Neuron (in vitro differentiated cells): ENCODE measurements around the gene SMCO1.
"Not testable (repeated sequence)": the region's sequence is repeated elsewhere in the genome, so short reads cannot be mapped to it uniquely, and the experiment has no call there.

Experiments
- H2AFZ ChIP-seq: one replicate; pipeline ENCODE4 v1.6.1; 2013; ENCODE audit warnings: low read depth, mild to moderate bottlenecking, inconsistent platforms, low read length, moderate library complexity
- H3K27me3 ChIP-seq: one replicate; pipeline ENCODE4 v1.6.1; 2013; ENCODE audit warnings: low read length; ENCODE audit not compliant: insufficient read depth
- H3K36me3 ChIP-seq: one replicate; pipeline ENCODE4 v1.6.1; 2013; ENCODE audit warnings: low read length; ENCODE audit not compliant: insufficient read depth
- H3K4me1 ChIP-seq: one replicate; pipeline ENCODE4 v1.6.1; 2013; ENCODE audit warnings: low read length; ENCODE audit not compliant: insufficient read depth
- H3K4me3 ChIP-seq: 2 replicates; pipeline ENCODE4 v1.5.1; 2013; ENCODE audit warnings: mild to moderate bottlenecking, low read length, moderate library complexity
- H3K9me3 ChIP-seq: one replicate; pipeline ENCODE4 v1.6.1; 2013; ENCODE audit warnings: low read length

SMCO1 gene

DNA sequence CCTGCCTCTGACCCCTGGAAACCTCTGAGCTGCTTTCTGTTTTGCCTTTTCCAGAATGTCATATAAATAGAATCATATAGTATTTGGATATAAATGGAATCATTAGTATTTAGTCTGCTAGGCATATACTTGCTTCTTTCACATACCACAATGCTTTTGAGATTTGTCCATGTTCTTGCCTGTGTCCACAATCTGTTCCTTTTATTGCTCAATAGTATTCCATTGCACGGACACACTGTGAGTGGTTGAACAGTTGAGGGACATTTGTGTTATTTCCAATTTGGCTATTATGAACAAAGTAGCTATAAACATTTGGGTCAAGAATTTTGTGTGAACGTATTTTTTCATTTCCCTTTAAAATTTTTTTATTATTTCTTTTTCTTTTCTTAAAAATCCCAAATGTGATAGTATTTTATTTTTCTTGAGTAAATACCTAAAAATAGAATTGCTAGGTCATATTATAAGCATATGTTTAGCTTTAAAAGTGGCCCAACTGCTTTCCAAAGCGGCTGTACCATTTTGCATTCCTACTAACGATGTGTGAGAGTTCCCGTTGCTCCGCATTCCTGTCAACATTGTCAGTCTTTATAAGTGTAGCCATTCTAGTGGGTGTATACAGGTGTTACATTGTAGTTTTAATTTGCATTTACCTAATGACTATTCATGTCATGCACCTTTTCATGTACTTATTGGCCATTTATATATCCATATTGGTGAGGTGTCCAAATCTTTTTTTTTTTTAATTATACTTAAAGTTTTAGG, 26.7 kb upstream of the SMCO1 start:
- no peaks in the 10 kb centered on the region for H3K27me3 ChIP-seq
- no peaks in the 10 kb centered on the region for H3K36me3 ChIP-seq
- H3K9me3 ChIP-seq = no peaks in the 10 kb centered on the region
- no peak overlapping the region for H2AFZ ChIP-seq
- H3K4me3 ChIP-seq = no peak overlapping the region
- H3K4me1 ChIP-seq = no peaks in the 10 kb centered on the region

DNA sequence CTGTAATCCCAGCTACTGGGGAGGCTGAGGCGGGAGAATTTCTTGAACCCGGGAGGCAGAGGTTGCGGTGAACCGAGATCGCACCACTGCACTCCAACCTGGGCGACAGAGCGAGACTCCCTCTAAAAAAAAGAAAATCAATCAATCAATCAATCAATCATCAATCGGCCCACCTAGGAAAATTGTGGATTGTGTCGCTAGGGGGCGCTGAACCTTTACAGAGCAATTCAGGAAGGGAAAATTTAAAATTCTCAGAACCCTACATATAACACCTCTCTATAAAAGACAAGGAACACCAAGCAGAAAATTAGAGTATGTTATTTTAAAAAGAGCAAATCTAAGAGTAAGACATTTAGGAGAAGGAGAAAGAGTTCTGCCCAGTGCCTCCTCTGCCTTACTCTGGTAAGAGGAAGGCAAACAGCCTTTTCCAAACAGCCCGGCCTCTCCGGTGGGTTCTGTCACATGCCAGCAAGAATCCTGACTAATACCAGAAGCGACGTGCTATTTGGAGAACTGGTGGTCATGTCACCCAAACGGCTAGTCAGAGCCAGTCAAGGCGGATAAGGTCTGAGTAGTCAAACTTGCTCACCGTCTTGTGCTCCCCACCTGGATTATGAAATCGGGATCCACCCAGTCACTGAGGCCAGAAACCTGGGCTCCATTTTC, 22.3 kb upstream of the SMCO1 start:
- Histone ChIP-seq H3K9me3 (no peaks in the 10 kb centered on the region), H3K36me3 (no peaks in the 10 kb centered on the region), H2AFZ (no peak overlapping the region), H3K4me1 (peaks cover 9% of the 10 kb centered on the region), H3K27me3 (no peaks in the 10 kb centered on the region), H3K4me3 (no peak overlapping the region)

DNA sequence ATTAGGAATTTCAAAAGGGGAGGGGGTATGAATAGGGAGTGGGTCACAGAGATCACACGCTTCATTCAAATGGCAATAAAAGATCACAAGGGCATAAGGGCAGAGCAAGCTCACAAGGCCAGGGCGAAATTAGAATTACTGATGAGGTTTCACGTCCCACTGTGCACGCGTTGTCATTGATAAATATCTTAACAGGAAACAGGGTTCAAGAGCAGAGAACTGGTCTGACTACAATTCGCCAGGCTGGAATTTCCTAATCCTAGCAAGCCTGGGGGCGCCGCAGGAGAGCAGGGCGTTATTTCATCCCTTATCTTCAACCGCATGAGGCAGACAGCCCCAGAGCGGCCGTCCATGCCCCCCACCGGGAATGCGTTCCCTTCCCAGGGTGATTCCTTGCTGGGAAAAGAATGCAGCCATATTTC, 18.1 kb upstream of the SMCO1 start:
- H3K27me3 ChIP-seq = no peaks in the 10 kb centered on the region
- H3K36me3 ChIP-seq = no peaks in the 10 kb centered on the region
- H3K4me3 ChIP-seq = peak overlapping the region; percentile 23
- peak overlapping the region; percentile 77 for H2AFZ ChIP-seq
- peaks cover 9% of the 10 kb centered on the region for H3K4me1 ChIP-seq
- peaks cover 4% of the 10 kb centered on the region for H3K9me3 ChIP-seq

DNA sequence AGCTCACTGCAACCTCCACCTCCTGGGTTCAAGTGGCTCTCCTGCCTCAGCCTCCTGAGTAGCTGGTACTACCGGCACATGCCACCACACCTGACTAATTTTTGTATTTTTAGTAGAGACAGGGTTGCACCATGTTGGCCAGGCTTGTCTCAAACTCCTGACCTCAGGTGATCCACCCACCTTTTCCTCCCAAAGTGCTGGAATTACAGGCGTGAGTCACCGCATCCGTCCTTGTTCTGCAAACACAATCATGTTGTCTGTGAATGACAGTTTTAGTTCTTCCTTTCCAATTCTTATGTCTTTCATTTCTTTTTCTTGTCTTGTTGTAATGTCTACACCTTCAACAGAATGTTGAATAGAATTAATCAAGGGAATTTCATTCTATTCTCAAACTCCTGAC, 16.3 kb upstream of the SMCO1 start:
- H2AFZ ChIP-seq = no peak overlapping the region
- peaks cover 7% of the 10 kb centered on the region for H3K9me3 ChIP-seq
- H3K4me3 ChIP-seq = no peak overlapping the region
- H3K36me3 ChIP-seq = no peaks in the 10 kb centered on the region
- peaks cover 9% of the 10 kb centered on the region for H3K4me1 ChIP-seq
- no peaks in the 10 kb centered on the region for H3K27me3 ChIP-seq

DNA sequence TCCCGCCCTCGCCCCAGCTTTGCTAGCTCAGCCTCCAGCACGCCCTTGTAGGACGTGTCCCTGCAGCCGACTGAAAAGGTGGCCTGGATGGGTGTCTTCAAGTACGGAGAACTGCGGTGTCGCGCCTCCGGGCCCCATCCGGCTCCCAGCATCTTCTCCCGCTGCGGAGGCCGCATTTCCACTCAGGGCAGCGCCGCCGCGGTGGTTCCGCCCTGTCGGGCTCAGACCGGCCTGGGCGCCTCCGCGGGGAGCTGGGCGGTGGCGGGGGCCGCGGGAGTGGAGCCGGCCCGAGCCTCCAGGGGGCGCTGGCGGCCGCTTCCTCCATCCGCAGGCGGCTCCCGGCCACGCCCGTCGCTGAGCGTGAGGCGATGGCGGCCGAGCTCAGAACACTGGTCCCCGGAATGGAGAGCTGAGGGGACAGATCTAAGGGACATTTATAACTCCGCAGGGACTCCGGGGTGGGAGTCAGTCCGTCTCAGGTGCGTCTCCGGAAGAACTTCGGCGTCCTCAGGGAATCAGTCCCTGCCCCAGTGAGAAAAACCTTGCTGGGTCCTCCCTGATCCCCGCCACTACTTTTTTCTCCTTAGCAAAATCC, 13.6 kb upstream of the SMCO1 start:
- Histone ChIP-seq H2AFZ (no peak overlapping the region), H3K4me3 (no peak overlapping the region), H3K27me3 (no peaks in the 10 kb centered on the region), H3K9me3 (peaks cover 9% of the 10 kb centered on the region), H3K36me3 (no peaks in the 10 kb centered on the region), H3K4me1 (peaks cover 9% of the 10 kb centered on the region)

DNA sequence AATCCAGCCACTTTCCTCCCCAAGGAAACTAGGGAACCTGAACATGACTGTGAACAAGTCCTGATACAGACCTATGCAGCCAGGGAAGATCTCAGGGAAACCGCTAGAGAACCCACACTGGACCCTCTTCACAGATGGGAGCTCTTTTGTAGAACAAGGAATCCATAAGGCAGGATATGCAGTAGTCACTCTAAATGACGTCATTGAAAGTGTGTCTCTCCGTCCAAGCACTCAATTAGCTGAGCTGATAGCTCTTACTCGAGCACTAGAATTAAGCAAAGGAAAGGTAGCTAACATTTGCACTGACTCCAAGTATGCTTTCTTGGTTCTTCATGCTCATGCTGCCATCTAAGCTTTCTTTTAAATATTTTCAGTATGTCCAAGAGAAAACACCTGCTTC, 10.0 kb upstream of the SMCO1 start:
- Histone ChIP-seq H2AFZ (no peak overlapping the region), H3K4me1 (no peaks in the 10 kb centered on the region), H3K27me3 (no peaks in the 10 kb centered on the region), H3K4me3 (no peak overlapping the region), H3K9me3 (peaks cover 15% of the 10 kb centered on the region), H3K36me3 (no peaks in the 10 kb centered on the region)

DNA sequence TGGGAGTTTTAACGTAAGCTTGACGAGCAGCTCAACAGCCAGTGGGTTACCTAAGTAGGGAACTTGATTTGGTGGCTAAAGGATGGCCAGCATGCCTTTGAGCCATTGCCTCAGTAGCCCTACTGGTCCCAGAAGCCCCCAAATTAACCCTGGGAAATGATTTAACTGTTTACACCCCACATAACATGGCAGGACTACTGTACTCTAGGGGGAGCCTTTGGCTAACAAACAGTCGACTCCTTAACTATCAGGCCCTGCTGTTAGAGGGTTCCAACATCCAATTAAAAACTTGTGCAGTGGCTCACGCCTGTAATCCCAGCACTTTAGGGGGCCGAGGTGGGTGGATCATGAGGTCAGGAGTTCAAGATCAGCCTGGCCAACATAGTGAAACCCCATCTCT, 9.4 kb upstream of the SMCO1 start:
- Histone ChIP-seq H3K4me1 (no peaks in the 10 kb centered on the region), H3K27me3 (no peaks in the 10 kb centered on the region), H2AFZ (no peak overlapping the region), H3K9me3 (peaks cover 16% of the 10 kb centered on the region), H3K4me3 (no peak overlapping the region), H3K36me3 (no peaks in the 10 kb centered on the region)

DNA sequence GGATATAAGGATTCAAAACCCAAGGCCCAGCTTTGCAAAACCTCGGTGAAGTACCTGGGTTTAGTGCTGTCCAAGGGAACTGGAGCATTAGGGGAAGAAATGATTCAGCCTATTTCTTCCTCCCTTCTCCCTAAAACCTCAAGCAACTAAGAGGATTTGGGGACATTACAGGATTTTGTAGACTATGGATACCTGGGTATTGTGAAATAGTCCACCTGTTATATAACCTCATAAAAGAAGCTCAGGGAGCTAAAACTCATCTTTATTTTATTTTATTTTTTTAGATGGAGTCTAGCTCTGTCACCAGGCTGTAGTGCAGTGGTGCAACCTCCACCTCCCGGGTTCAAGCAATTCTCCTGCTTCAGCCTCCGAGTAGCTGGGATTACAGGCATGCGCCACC, 8.7 kb upstream of the SMCO1 start:
- H3K4me3 ChIP-seq = no peak overlapping the region
- peaks cover 18% of the 10 kb centered on the region for H3K9me3 ChIP-seq
- no peaks in the 10 kb centered on the region for H3K4me1 ChIP-seq
- no peaks in the 10 kb centered on the region for H3K27me3 ChIP-seq
- no peak overlapping the region for H2AFZ ChIP-seq
- no peaks in the 10 kb centered on the region for H3K36me3 ChIP-seq

DNA sequence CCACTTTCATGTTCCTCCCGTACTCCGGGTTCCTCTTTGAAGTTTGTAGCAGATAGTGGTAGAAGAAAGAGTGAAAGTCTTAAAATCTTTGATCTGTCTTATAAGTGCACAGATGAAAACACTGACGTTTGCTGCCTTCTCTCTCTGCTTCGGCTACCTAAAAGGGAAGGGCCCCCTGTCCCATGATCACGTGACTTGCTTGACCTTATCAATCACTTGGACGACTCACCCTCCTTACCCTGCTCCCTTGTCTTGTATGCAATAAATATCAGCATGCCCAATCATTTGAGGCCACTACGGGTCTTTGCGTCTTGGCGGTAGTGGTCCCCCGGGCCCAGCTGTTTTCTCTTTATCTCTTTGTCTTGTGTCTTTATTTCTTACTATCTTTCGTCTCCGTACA, 6.1 kb upstream of the SMCO1 start:
- not testable (repeated sequence) for H2AFZ ChIP-seq, H3K4me3 ChIP-seq, H3K36me3 ChIP-seq, H3K27me3 ChIP-seq, H3K4me1 ChIP-seq
- peaks cover 16% of the 10 kb centered on the region for H3K9me3 ChIP-seq

DNA sequence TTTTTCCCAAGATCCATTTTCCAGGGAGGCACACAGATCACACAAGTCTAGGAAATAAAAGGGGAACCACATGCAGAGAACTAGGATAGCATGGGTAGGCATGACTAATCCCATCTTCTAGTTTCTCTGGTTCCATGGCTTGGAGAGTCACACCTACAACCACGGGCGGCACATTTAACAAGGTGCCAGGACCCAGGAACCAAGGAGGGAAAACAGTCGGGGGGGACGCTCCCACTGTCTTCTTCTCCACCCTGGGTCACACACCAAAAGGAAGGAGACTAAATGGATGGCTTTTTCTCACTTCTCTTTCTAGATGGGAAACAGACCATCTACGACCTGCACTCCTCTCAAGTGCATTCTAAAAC, 4.6 kb upstream of the SMCO1 start:
- no peak overlapping the region for H2AFZ ChIP-seq
- H3K4me3 ChIP-seq = no peak overlapping the region
- no peaks in the 10 kb centered on the region for H3K4me1 ChIP-seq
- peaks cover 13% of the 10 kb centered on the region for H3K9me3 ChIP-seq
- no peaks in the 10 kb centered on the region for H3K36me3 ChIP-seq
- no peaks in the 10 kb centered on the region for H3K27me3 ChIP-seq

DNA sequence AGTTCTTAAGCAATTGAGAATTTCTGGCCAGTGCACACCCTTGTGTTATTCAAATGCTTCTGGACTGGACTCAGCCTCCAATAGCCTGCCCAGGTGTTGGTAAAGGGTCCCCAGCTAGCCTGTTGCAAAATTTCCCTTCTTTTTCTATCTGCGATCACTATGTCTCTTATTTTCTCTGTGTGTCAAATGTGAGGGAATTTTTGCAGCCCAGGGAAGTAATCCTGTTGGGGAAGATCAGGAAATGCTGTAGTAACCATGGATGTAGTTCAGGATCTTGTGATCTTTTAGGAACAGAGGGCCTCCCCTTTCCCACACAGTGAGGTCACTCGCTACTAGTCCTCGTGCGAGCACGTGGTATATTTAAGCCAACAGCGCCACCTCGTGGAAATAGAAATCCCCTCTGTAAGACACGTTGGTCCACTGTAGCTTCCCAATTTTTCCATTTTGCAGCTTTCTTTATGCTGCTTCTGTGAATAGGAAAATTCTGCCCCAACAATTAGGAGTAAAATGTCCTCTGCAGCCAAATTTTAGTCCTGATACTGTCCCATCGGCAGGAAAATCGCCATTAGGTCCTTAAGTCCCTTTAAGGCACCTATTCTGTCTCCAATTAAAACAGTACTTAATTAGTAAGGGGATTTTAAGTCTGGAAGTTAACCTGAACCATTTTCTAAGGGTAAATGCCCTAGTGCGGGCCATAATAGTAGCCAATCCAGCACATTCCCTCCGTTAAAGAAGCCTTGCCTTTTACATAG, 4.0 kb upstream of the SMCO1 start:
- Histone ChIP-seq H3K36me3 (no peaks in the 10 kb centered on the region), H2AFZ (no peak overlapping the region), H3K4me1 (no peaks in the 10 kb centered on the region), H3K4me3 (no peak overlapping the region), H3K27me3 (no peaks in the 10 kb centered on the region), H3K9me3 (peaks cover 13% of the 10 kb centered on the region)

DNA sequence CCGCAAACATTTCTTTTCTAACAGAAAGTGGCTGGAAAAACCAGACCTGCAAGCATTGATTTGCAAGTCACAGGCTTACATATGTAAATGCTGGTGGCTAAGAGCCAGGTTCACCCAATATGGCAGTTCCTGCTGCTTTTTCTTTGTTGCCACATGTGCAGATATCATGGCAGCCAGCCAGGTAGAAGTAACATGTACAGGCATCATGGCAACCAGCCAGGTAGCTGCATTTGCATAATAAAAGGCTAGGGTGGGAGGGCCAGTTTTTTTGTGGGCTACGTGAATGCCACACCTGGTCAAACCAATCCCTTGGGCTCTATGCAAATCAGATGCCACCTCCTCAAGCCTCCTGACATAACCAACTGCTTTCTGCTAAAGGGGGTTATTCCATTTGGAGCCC, 2.8 kb upstream of the SMCO1 start:
- Histone ChIP-seq H3K4me3 (no peak overlapping the region), H3K4me1 (no peaks in the 10 kb centered on the region), H2AFZ (no peak overlapping the region), H3K9me3 (peaks cover 13% of the 10 kb centered on the region), H3K36me3 (no peaks in the 10 kb centered on the region), H3K27me3 (no peaks in the 10 kb centered on the region)

DNA sequence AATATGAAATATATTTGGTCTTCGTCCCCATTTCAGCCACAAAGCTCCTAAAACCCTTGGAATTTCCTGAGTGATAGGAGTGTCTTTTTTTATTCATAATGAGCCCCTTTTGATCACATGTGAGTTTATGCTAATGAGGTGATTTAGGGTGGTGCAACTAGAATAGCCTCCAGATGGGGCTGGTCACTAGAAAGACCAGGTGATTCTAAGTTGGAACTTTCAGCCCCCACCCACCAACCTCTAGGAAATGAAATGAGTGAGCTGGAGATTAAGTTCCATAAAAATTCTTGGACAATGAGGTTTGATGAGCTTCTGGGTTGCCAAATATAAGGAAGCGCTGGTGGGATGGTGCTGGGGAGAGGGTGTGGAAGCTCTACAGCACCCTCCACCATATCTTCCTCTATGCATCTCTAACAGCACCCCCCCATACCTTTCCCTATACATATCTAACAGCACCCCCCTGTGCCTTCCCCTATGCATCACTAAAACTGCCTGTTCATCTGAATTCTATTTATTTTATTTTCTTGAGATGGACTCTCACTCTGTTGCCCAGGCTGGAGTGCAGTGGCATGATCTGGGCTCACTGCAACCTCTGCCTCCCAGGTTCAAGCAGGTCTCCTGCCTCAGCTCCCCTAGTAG, 2.1 kb upstream of the SMCO1 start:
- H3K36me3 ChIP-seq = no peaks in the 10 kb centered on the region
- no peak overlapping the region for H3K4me3 ChIP-seq
- H3K4me1 ChIP-seq = no peaks in the 10 kb centered on the region
- H3K27me3 ChIP-seq = no peaks in the 10 kb centered on the region
- no peak overlapping the region for H2AFZ ChIP-seq
- H3K9me3 ChIP-seq = peaks cover 13% of the 10 kb centered on the region
